22Rv1 (cell line): ENCODE results near the gene INTU.

Experiments
- ZFX ChIP-seq: fragments of 450-650 bp; IDR thresholded peaks from 2 replicates; pipeline ENCODE4 v1.6.1; 2017; ENCODE audit warnings: antibody characterized with exemption, borderline replicate concordance
- TF ChIP-seq, protein P1 (sequence below): fragments of 450-650 bp; IDR thresholded peaks from 2 replicates; pipeline ENCODE4 v1.5.1; 2017; ENCODE audit warnings: mild to moderate bottlenecking

DNA sequence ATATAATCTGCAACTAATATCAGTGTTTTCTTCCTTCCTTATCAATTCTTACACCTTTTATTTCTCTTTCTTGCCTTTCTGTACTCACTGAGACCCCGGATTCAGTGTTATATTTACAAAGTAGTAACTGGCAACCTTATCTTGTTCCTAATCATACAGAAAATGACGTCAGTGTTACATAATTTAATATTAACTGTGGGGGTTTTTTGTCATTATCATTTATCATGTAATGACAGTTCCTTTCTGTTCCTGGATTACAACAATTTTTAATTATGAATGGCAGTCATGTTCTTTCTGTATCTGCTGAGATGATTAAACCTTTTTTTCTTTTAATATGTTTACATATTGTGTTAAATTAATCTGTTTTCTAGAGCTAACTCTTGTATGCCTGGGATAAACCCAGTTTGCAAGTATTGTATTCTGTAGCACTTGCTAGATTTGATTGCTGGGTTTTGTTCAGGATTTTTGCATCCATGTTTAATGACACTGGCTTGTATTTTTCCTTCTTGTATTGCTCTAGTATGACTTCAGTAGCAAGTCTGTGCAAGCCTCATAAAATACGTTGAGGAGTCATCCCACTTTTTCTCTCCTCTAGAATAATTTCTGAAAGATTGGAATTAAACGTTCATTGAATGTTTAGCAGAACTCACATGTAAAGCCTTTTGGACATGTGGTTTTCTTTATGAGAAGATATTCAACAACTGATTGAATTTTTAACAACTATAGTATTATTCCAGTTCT lies 138.9 kb downstream of the INTU start:
- TF ChIP-seq, protein P1, sequence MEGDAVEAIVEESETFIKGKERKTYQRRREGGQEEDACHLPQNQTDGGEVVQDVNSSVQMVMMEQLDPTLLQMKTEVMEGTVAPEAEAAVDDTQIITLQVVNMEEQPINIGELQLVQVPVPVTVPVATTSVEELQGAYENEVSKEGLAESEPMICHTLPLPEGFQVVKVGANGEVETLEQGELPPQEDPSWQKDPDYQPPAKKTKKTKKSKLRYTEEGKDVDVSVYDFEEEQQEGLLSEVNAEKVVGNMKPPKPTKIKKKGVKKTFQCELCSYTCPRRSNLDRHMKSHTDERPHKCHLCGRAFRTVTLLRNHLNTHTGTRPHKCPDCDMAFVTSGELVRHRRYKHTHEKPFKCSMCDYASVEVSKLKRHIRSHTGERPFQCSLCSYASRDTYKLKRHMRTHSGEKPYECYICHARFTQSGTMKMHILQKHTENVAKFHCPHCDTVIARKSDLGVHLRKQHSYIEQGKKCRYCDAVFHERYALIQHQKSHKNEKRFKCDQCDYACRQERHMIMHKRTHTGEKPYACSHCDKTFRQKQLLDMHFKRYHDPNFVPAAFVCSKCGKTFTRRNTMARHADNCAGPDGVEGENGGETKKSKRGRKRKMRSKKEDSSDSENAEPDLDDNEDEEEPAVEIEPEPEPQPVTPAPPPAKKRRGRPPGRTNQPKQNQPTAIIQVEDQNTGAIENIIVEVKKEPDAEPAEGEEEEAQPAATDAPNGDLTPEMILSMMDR, result no peak
- no peak for TF ChIP-seq ZFX
